ENCODE data around the gene HOXD3.
A peak's percentile ranks its signal among the peaks of the same experiment; 100 is the strongest.

HOXD3 gene

DNA sequence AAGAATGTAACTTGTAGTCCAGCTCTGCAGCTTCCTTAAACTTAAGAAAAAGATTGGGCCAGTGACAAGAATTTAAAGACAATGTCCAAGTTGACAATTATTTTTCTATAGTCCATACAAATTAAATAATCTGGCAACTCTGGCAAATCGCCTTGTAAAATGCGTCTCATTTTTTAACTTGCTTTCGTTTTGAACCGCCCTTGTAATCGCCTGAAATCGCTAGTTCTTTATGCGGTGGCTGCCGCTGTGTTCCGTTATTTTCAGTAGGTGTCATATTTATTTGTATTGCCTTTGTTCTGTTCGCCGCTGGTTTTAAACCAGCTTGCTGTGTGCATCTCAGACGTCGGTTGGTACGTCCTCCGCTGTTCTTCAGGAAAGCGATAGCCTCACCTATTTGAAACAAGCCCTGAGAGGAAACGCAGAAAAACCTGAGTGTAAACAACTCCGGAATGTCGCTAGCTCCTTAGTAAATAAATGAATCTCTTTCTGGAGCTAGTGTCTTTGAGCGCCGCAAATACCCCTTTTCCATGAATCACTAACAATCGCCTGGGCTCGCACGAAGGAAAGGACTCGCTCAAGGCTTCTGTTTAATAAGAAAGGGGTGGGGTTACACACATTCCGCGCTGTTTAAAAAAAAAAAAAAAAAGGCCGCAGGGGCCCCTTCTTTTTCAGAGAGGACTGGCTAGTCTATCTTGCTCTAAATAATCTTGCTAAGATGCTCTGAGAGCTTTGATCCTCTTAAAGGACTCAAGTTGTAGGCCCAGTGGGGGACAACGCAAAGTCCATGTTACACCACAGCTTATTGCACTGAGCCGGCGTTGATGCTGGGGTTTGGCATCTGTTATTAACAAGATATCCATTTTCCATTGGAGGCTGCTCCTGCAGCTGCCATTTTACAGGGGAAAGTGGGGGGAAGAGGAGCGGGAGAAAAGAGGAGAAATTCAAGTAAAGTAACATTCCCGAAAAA, 24.6 kb upstream of the HOXD3 start:
- peak; percentile 82 for DNase-seq

DNA sequence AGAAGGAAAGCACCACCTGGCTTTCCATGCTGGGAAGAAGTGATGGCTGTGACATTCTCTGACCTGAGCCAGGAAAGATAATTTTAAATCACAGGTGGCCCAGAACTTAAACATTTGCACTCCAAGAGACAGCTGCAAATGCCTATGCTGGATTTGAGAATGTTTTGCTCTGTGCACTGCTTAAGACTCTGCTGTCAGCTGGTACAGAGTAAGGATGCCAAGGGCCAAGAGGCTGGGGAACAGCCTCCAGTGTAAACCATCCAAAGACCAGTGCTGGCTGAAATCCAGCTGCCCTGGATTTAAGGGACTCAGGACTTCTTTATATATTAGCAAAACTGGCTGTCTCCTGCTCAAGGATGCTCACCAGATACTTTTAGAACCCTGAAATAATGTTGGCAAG, 23.7 kb upstream of the HOXD3 start:
- peak; percentile 14 for DNase-seq

DNA sequence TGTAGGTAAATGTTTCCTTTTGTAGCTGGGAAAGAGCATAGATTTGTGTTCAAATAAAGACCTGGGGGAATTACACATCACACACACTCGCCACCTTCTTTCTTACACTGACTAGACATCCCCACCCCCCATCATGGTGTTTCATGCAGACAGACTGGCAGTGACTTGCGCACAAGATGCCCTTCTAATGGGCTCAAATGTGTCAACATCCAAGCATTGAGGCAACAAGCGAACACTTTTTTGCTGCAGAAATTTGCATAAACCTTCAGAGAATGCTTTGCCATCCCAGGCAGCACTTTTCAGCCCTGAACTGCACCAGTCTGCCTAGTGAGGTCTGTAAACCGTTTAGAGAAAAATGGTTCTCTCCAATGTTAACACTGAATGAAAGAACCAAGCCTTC, 23.1 kb upstream of the HOXD3 start:
- DNase-seq: peak; percentile 16

DNA sequence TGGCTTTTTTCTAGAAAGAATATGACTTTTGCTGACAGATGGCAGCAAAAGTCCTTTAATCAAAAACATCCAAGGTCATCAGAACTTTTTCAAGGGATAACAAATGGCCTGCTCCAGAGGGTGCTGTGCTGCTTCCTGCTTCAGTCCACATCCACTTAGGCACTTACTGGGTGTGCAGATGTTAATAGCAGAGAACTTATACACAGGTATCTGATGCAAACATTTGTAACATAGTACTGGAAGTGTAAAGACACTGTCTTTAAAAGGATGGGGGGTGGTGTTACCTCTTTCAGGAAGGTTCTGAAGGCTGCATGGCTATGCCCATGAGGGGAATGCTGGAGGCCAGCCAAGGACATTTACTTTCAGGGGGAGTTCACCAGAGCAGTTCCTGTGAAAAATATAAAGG, 22.1 kb upstream of the HOXD3 start:
- peak; percentile 83 for DNase-seq

DNA sequence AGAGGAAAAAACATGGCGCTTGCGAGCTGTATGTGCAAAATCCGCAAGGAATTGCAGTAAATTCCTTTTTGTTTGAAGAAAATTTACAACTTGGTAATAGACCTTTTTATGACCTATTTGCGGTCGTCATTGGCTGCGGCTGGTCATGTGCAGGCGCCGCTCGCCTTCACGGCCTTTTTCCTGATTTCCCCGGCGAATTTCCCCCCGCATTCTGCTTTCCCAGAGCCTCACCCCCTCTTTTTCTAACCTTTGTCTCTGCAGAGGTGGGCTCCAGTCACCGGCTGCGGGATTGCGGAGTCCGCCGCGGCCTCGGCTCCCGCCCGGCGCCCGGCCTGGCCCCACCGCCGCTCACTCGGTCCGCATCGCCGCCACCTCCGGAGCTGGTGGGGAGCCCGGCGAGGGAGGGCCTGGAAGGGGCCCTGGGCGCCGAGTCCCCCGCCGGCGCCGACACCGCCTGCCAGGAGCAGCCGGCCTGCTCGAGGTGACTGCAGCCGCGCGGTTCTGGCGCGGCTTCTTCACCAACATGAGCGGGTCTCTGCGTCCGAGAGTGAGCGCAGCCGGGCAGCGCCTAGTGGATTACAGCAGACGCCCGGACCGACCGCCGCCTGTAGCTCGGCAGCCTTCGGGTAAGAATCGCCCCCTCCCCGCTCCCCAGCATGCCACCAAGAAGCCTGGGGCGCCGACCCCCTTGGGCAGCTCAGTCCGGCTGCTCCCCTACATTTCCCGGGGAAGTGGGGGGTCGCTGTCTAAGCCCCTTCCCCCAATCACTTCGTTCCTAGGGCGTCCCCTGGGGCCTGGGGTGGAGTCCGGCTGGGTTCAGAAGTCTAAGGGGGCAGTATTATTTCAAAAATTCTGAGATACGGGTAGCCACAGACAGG, 20.5 kb upstream of the HOXD3 start:
- DNase-seq: peak; percentile 56

DNA sequence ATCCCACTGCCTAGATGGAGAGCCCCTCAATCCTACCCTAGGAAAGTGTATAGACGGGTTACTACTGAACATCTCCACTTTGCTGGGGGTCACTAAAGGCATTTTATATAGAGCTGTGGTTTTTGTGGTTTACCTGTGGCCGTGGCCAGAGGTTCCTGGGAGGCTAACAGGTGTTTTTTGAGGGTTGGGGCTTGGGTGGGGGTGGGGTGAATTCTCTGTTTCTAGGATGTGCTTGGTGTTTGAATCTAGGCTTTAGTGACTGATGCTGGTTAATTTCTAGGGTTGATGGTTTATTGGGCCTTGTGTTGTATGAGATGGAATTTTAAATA, 19.9 kb upstream of the HOXD3 start:
- DNase-seq: no peak

DNA sequence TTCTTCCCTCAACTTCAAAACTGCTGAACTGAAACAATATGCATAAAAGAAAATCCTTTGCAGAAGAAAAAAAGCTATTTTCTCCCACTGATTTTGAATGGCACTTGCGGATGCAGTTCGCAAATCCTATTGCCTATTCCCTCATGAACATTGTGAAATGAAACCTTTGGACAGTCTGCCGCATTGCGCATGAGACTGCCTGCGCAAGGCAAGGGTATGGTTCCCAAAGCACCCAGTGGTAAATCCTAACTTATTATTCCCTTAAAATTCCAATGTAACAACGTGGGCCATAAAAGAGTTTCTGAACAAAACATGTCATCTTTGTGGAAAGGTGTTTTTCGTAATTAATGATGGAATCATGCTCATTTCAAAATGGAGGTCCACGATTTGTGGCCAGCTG, 19.2 kb upstream of the HOXD3 start:
- DNase-seq: peak; percentile 36

DNA sequence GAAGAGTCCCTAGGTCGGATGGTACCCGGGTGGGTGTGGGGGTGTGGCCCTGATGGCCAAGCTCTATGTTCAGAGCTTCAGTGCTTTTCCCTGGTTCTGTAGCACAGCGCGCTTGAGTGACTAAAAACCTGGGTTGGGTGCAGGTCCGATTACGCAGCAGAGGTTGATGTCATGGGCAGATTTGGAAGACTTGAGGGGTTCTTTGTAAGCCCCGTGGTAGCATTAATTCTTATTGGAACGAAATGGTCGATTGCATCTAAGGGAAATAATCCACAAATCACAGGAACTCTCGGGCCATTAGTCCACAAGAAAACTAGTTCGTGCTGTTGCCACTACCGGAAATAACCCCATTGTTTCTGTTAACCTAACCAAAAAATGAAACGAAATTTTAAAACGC, 18.6 kb upstream of the HOXD3 start:
- peak; percentile 33 for DNase-seq

DNA sequence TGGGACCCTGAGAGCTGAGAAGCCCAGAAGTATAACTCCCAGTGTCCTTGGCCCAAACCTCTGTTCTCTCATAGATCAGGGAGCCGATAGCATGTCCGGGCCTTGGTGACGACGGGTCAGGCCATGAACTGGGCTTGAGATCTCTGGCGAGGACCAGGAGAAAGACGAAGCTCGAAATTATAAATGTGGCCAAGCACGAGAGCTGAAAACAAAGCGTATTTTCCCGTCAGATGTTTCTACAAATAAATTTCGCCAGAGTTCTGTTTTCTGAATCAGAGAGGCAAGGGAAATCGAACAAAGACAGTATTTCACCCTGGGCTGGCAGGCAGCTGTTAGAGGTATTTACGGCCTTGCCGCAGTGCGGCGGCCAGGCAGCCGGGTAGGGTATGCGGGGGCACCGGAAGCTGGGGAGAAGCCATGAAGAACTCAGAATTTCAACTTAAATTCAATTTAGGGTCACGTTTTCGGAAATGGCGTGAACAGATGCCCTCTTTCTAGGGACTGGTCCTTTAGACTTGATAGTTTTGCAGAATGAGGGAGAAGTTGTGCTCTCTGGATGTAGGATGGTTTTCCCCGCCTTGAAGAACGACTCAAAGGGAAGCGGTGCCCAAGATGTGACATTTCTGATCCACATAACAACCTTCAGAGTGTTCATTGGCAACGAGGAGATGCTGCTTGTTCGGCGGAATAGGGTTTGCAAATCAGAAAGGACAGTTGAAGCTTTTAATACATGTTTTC, 18.0 kb upstream of the HOXD3 start:
- peak; percentile 53 for DNase-seq

DNA sequence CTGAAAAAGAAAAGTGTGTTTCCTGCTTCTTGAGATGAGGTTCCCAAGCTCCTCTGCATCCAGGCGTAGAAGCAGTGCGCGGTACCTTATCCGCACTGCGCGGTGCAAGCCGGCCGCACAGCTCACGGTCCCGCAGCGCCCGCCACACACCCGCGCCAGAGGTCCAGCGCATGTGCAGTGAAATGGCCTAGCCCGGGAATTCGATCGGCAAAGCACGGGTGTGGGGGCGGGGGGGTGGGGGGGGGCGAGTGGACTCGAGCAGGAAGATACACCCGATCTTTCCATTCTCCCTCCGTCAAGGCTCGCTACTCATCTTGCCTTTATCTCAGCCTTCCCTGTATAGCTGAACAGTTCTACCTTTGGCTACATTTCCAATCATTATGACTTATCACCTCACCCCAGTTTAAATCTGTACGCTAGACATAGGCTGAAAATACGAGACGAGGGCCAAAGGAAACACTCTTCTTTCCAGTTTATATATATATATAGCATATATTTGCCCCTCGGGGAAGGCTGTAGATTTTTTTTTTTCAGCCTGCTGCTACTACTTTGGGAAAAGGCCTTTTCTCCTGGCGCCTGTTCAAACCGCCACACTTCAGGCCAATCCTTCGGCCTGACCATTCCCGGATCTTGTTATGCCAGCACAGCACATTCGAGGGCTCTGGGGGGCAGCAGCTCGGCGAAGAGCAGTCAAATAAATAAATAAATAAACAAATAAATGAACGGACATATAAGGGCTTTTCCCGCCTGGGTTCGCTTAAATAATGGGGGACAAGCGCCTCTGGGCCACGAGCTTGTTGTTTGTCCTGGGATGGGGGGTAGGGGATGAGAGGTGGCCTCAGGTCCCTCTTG, 17.2 kb upstream of the HOXD3 start:
- DNase-seq: peak; percentile 82

DNA sequence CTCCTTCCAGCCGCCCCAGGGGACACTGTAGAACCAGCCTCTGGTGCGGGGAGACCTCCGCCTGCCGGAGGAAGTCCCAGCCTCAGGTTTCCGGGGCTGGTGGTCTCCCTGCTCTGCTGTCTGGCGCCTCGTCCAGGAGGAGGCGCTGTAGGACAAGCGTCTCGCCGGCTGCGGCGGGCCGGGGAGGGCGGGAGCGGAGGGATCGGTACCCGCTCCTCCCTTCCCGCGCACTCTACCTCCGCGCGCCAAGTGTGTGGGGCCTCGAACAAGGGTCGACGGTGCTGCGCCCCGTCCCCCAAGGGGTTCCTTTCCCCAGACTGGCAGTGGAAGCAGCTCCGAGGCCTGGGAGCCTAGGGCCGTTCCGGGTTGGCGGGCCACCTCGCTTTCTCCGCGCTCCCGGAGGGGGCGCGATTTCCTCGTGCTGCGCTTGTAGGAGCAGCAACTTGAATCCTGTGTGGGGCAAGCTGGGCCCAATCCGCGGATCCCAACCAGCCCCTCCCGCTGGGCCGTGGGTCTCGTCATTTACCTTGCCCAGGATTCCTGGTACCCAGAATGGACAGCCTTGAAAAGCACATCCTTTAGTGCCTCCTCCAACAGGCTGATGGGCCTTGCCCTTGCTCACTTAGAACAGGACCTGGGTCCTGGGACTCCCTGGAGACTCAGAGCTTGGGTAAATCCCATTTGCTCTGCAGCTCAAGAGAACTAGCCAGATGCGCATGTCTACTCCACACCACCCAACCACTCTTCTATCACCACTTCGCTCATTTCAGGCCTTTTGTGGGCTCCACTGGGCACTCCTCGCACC, 16.4 kb upstream of the HOXD3 start:
- DNase-seq: peak; percentile 87

DNA sequence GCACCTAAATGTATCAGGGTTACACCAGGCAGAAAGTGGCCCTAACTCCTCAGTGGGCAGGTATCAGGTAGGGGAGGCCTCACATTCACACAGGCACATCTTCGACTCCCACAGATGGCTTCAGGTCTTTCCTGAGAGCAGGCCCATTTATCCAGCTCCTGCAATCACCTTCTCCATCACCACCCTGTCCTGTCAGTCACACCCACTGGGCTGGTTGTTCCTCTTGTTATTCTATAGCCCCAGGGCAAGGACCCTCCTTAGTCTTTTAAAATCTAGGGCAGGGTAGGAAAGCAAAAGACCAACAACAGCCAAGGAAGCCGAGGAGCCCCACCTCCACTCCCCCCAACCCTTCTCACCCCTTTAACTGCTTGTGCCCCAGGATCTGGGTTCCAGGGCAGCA, 14.8 kb upstream of the HOXD3 start:
- DNase-seq: no peak

DNA sequence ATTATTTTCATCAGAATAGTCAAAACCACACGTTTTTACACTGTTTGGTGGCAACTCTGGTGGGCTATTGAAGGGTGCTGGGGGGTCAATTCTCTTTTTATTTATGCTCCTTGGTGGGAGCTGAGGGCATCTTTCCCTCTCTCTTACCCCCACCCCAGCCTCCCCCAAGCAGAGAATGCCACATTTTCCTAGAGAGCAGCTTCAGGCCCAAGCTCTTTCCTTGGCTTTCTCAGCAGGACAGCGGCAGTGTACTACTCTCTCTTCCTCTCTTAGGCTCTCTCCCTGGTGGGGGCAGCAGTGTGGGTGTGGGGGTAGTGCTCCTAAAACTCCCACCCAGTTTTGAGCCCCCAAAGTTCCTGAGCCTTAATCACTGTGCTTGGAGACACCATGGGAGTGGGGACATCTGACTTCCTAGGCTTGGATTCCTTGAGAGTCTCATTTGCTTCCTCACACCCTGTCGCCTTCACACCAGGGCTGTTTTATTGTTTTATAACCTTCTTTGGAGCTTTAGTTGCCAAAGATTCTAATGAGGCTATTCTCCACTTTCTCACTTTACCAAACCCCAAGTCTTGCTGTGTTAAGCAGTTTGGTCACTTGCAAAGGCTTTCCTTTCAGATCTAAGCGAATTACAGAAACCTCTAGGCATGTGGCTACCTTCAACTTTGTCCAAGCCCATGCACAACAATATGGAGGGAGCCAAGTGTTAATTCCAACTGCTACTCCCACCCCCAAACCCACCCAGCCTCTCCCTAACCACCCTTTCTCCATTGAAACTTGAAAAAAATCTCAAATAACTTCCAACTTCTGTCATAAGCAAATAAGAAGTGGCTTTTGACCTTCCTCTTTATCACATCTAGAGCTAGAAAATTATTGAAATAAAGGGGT, 11.8 kb upstream of the HOXD3 start:
- DNase-seq: no peak

DNA sequence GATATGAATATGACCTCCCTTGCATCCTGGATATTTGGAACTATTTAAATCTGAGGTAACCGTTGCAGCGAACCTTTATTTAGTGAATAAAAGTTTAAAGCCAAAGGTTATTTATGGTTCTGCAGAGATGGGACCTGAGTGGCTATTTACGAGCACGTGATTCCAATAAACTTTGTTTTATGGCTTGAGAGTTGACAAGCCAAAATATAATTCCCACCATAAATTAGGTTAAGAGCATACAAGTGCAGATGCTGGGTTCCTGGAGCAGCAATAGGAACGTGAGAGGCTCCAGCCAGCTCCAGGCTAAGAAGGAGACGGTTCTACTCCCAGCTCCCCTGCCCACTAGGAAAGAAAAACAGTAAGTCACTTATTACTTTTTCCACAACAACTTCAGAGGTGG, 11.0 kb upstream of the HOXD3 start:
- DNase-seq: no peak

DNA sequence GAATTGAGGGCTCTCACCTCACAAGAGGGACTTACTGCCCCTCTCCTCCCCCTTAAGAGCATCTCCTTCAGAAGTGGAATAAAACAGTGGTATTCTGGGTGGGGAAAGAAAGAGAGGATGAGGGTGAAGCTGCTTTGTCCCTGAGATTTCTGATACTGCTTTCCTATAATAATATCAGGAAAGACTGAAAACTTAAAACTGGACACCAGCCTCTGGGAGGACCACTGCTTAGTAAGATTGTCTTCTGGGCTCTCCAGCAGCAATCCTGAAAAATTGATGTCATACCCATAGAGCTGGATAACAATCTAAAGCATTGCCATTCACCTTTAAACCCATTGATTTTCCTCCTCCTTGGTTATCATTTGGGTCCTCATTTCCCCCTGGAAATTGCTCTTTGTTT, 10.5 kb upstream of the HOXD3 start:
- DNase-seq: no peak

DNA sequence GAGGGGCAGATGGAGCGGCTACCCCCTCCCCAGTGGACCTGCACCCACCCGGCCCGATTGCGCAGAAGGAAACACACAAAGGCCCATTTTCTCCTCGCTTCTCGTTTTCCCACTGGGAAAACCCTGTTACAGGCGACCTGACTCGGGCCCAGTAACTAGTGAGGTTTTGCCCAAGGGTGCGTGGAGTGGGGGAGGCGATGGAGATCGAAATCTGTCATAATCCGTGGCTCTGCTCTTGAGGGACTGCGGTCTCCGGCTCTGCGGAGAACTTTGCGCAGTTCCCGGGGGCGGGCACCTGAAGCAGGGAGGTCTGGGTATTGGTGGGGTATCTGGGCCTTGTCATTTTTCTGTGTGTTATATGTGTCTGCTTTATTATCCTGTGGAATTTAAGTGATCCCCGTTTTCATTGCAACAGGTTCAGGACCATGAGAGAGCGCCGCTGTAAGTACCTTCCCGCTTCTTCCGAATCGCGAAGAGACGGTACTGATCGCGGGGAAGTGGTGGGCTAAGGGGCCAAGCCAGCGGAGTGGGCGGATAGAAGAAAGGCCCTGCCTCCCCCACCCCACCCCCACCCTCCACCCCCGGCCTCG, 9.8 kb upstream of the HOXD3 start:
- DNase-seq: no peak

DNA sequence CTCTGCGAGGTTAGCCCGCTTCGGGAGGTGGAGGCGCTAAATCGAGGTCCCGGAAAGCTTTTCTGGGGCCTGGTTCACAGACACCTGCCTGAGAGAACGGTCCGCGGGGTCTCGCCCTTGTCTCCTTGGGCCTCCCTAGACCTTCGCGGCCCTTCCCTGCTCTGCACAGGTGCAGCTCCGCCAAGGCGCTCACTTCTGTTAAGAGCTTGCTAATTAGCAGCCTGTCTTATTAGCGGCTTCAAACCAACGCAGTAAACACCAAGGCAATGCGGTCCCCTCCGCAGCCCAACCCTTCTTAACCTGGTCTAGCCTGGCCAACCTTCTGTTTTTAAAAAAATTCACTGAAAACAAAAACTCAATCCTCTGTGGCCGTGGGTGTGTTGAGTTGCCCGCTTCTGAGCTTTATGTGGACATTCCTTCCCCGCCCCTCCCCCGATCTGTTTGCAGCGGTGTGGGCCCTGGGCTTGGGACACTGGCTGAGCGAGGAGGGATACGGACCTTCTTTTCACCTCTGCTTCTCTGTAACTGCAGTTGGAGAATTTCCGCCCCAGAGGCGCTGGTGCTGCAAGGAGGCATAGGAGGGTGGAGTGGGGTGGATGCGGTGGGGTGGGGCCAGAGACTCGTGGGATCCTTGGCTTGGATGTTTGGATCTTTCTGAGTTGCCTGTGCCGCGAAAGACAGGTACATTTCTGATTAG, 9.2 kb upstream of the HOXD3 start:
- DNase-seq: no peak

DNA sequence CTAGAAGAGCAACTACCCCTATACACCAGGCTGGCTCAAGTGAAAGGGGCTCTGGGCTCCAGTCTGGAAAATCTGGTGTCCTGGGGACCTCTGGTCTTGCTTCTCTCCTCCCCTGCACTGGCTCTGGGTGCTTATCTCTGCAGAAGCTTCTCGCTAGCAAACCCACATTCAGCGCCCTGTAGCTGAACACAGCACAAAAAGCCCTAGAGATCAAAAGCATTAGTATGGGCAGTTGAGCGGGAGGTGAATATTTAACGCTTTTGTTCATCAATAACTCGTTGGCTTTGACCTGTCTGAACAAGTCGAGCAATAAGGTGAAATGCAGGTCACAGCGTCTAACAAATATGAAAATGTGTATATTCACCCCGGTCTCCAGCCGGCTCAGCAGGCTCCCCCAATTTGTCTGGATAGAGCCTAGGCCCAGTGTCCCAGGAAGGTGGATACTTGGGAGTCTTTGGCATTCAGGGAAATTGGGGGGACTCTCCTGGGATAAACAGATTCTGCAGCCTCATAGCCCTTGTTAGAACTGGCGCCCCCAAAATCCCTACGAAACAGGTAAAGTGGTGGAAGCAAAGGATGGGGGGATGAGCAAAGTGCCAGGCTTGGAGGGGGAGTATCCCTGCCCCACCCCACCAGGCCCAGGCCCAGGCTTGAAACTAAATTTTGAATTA, 8.2 kb upstream of the HOXD3 start:
- DNase-seq: no peak
